DOHH2 (cell line): ENCODE measurements around the gene WDR91.

Experiments used
- H3F3A ChIP-seq: fragments of 200-600 bp; sonication (generic), shearing (Covaris generic); 2 replicates; pipeline ENCODE4 v1.6.0; 2016; ENCODE audit warnings: antibody characterized with exemption, mild to moderate bottlenecking; ENCODE audit not compliant: control insufficient read depth, insufficient read depth
- H3K27ac ChIP-seq: fragments of 200-600 bp; sonication (generic); 2 replicates; pipeline ENCODE4 v1.5.1; 2014; ENCODE audit warnings: low read depth, mild to moderate bottlenecking, low read length, moderate library complexity
- H3K27me3 ChIP-seq: fragments of 200-600 bp; sonication (generic); 2 replicates; pipeline ENCODE4 v1.6.1; 2014; ENCODE audit warnings: mild to moderate bottlenecking, low read length, mixed read lengths; ENCODE audit not compliant: control insufficient read depth
- H3K36me3 ChIP-seq: fragments of 200-600 bp; sonication (generic); 2 replicates; pipeline ENCODE4 v1.6.1; 2014; ENCODE audit warnings: mild to moderate bottlenecking, low read length, moderate library complexity, mixed read lengths; ENCODE audit not compliant: control insufficient read depth
- H3K4me1 ChIP-seq: fragments of 200-600 bp; sonication (generic); 2 replicates; pipeline ENCODE4 v1.6.1; 2014; ENCODE audit warnings: mild to moderate bottlenecking, low read length, mixed read lengths; ENCODE audit not compliant: control insufficient read depth
- H3K4me2 ChIP-seq: fragments of 200-600 bp; sonication (generic); 2 replicates; pipeline ENCODE4 v1.6.0; 2014; ENCODE audit warnings: mild to moderate bottlenecking, low read length, moderate library complexity
- H3K4me3 ChIP-seq: fragments of 200-600 bp; sonication (generic); 2 replicates; pipeline ENCODE4 v1.5.1; 2014; ENCODE audit warnings: mild to moderate bottlenecking, low read length, mixed read lengths
- H3K79me2 ChIP-seq: fragments of 200-600 bp; sonication (generic); 2 replicates; pipeline ENCODE4 v1.6.1; 2014; ENCODE audit warnings: mild to moderate bottlenecking, low read length, mixed read lengths; ENCODE audit not compliant: control insufficient read depth
- H3K9me2 ChIP-seq: fragments of 200-600 bp; sonication (generic); replicated peaks from 2 replicates; pipeline ENCODE4 v1.6.1; 2014; ENCODE audit warnings: mild to moderate bottlenecking, low read length, mixed read lengths; ENCODE audit not compliant: control insufficient read depth
- H3K9me3 ChIP-seq: fragments of 200-600 bp; sonication (generic); 2 replicates; pipeline ENCODE4 v1.6.1; 2014; ENCODE audit warnings: antibody characterized with exemption, low read length, mixed read lengths; ENCODE audit not compliant: control insufficient read depth, insufficient read depth
- H4K20me1 ChIP-seq: fragments of 200-600 bp; sonication (generic); 2 replicates; pipeline ENCODE4 v1.6.0; 2014; ENCODE audit warnings: low read depth, mild to moderate bottlenecking, antibody characterized with exemption, low read length, moderate library complexity; ENCODE audit not compliant: control insufficient read depth, insufficient read depth
- CTCF ChIP-seq: fragments of 200-600 bp; sonication (generic); IDR thresholded peaks from one replicate; pipeline ENCODE4 v1.5.1; 2014; ENCODE audit warnings: antibody characterized with exemption, mild to moderate bottlenecking, low read depth, low read length; ENCODE audit not compliant: poor library complexity, severe bottlenecking
- EZH2phosphoT487 ChIP-seq: fragments of 200-600 bp; sonication (generic); IDR thresholded peaks from 2 replicates; pipeline ENCODE4 v1.6.1; 2017; ENCODE audit warnings: borderline replicate concordance, mild to moderate bottlenecking, antibody characterized with exemption, low read length, moderate library complexity, mixed read lengths

WDR91 gene

GRCh38 chr7:135258585-135258984, 47.3 kb upstream of the WDR91 start:
- peaks cover 6% of the 10 kb centered on the region for H3K9me3 ChIP-seq
- no peak overlapping the region for H3K4me2 ChIP-seq
- no peaks in the 10 kb centered on the region for H3K79me2 ChIP-seq
- no peaks in the 10 kb centered on the region for H3K4me1 ChIP-seq
- H3K27ac ChIP-seq, result no peak overlapping the region
- H3F3A ChIP-seq, result no peaks in the 10 kb centered on the region
- no peak for TF ChIP-seq CTCF
- TF ChIP-seq EZH2phosphoT487, result no peak
- H4K20me1 ChIP-seq, result no peaks in the 10 kb centered on the region
- 0 out of 2 replicates have a peak, but pooled peaks cover 2% of the 10 kb centered on the region for H3K27me3 ChIP-seq
- H3K36me3 ChIP-seq, result no peaks in the 10 kb centered on the region
- no peaks in the 10 kb centered on the region for H3K9me2 ChIP-seq
- no peak overlapping the region for H3K4me3 ChIP-seq

- Histone ChIP-seq H3K9me2 (no peaks in the 10 kb centered on the region), H3K27ac (no peak overlapping the region), H3K4me2 (no peak overlapping the region), H3F3A (no peaks in the 10 kb centered on the region), H4K20me1 (no peaks in the 10 kb centered on the region), H3K27me3 (0 out of 2 replicates have a peak, but pooled peaks cover 2% of the 10 kb centered on the region), H3K4me1 (no peaks in the 10 kb centered on the region), H3K9me3 (no peaks in the 10 kb centered on the region), H3K4me3 (no peak overlapping the region), H3K79me2 (no peaks in the 10 kb centered on the region), H3K36me3 (no peaks in the 10 kb centered on the region)
- TF ChIP-seq EZH2phosphoT487 (no peak), CTCF (no peak)
These were observed 46.5 kb upstream of the WDR91 start for GRCh38 chr7:135257790-135258189.

- H3K4me1 ChIP-seq, result no peaks in the 10 kb centered on the region
- no peaks in the 10 kb centered on the region for H4K20me1 ChIP-seq
- H3K9me3 ChIP-seq, result no peaks in the 10 kb centered on the region
- no peak overlapping the region for H3K4me3 ChIP-seq
- no peak for TF ChIP-seq CTCF
- no peak for TF ChIP-seq EZH2phosphoT487
- H3K27me3 ChIP-seq, result no peaks in the 10 kb centered on the region
- no peaks in the 10 kb centered on the region for H3K9me2 ChIP-seq
- H3K36me3 ChIP-seq, result no peaks in the 10 kb centered on the region
- H3F3A ChIP-seq, result no peaks in the 10 kb centered on the region
- H3K27ac ChIP-seq, result no peak overlapping the region
- H3K79me2 ChIP-seq, result no peaks in the 10 kb centered on the region
- H3K4me2 ChIP-seq, result no peak overlapping the region
These were observed 42.8 kb upstream of the WDR91 start for GRCh38 chr7:135253851-135254771.
